K562 (cell line): Measurements from ENCODE around the gene RSAD1. TPM values are rescaled to one million over a fixed set of nuclear protein-coding genes. Genes with fewer than 3 reads are reported as not detected.

Source experiments
- ATAC-seq: fragments of 200-7000 bp; cut with Tn5 transposase; 3 replicates; pipeline ENCODE4 v1.9.1; 2020; ENCODE audit warnings: moderate library complexity
- BruUV-seq: library from RNA; stranded (reverse); fragments of 400-500 nt; replicated peaks from 2 replicates; lab custom pipeline; 2021; lab: Mats Ljungman, UMichigan
- CTCF ChIA-PET: fragments of 300-600 bp; formaldehyde crosslinking; extraction: SDS; loops from one replicate; lab custom pipeline; 2021; ENCODE audit warnings: low intra/inter-chr PET ratio; lab: Yijun Ruan, JAX
- POLR2A ChIA-PET: fragments of 300-600, 350-650 bp; sonication (Branson Sonifier 250); formaldehyde crosslinking; extraction: SDS; loops from one replicate; lab custom pipeline; 2021; ENCODE audit warnings: antibody characterized with exemption, inconsistent platforms; lab: Yijun Ruan, JAX
- DNase-seq, 4 experiments: peaks; one replicate each; pipeline versions ENCODE4 v3.0.0 to v3.0.0-alpha.2; 2011 to 2018; ENCODE audit warnings: low spot score in 3 of 4, mixed read lengths in 3 of 4; ENCODE audit errors: extremely low read depth in 1 of 4
- FAIRE-seq: peaks from 2 replicates; lab custom pipeline; 2011; peaks lifted over from hg19 to GRCh38; lab: Jason Lieb, UNC
- H2AFZ ChIP-seq: 2 replicates; pipeline ENCODE4 v1.6.0; 2011; ENCODE audit warnings: low read depth, low read length, control low read depth, inconsistent platforms
- H3K27ac ChIP-seq: fragments of 200-600 bp; 3 replicates; pipeline ENCODE4 v1.8.0; 2011; ENCODE audit warnings: low read depth, mild to moderate bottlenecking, control low read depth, inconsistent platforms, low read length, moderate library complexity, mixed read lengths; ENCODE audit errors: extremely low read depth
- H3K27me3 ChIP-seq, 2 experiments: fragments of 300-600 bp in 1 of 2; 2 replicates in 1 of 2; 3 replicates in 1 of 2; pipeline versions ENCODE4 v1.6.0 to v1.8.0; 2011; ENCODE audit warnings: inconsistent platforms in 2 of 2, low read length in 2 of 2, mild to moderate bottlenecking in 1 of 2, mixed read lengths in 1 of 2, moderate library complexity in 1 of 2; ENCODE audit not compliant: control insufficient read depth in 2 of 2, insufficient read depth in 2 of 2
- H3K36me3 ChIP-seq: fragments of 300-600 bp; 3 replicates; pipeline ENCODE4 v1.8.0; 2011; ENCODE audit warnings: mild to moderate bottlenecking, low read length, inconsistent platforms; ENCODE audit not compliant: control insufficient read depth, insufficient read depth
- H3K4me1 ChIP-seq, 2 experiments: fragments of 200-600 bp in 1 of 2; replicated peaks in 1 of 2; 2 replicates in 1 of 2; 3 replicates in 1 of 2; pipeline versions ENCODE4 v1.5.1 to v1.8.0; 2011; ENCODE audit warnings: inconsistent platforms in 2 of 2, low read length in 2 of 2, mild to moderate bottlenecking in 1 of 2, mixed read lengths in 1 of 2, moderate library complexity in 1 of 2; ENCODE audit not compliant: control insufficient read depth in 2 of 2, insufficient read depth in 2 of 2
- H3K4me2 ChIP-seq: 2 replicates; pipeline ENCODE4 v1.6.1; 2011; ENCODE audit warnings: low read length, control low read depth, inconsistent platforms, mixed read lengths; ENCODE audit not compliant: insufficient read depth
- H3K4me3 ChIP-seq: fragments of 200-600 bp; sonication (generic), shearing (Covaris generic); 2 replicates; pipeline ENCODE4 v1.5.1; 2016; ENCODE audit warnings: control low read depth, inconsistent platforms
- H3K79me2 ChIP-seq: fragments of 200-600 bp; 3 replicates; pipeline ENCODE4 v1.8.0; 2011; ENCODE audit warnings: low read length, inconsistent platforms; ENCODE audit not compliant: control insufficient read depth, insufficient read depth
- H3K9ac ChIP-seq, 2 experiments: 2 replicates each; pipeline versions ENCODE4 v1.6.0 to v1.6.1; 2011; ENCODE audit warnings: low read depth in 2 of 2, low read length in 2 of 2, control low read depth in 1 of 2, inconsistent platforms in 1 of 2, mild to moderate bottlenecking in 1 of 2, mixed read lengths in 1 of 2; ENCODE audit not compliant: insufficient read depth in 1 of 2
- H3K9me1 ChIP-seq: one replicate; pipeline ENCODE4 v1.6.0; 2011; ENCODE audit warnings: inconsistent platforms, mild to moderate bottlenecking, low read length, moderate library complexity; ENCODE audit not compliant: control insufficient read depth, insufficient read depth
- H3K9me3 ChIP-seq: replicated peaks from 2 replicates; pipeline ENCODE4 v1.5.1; 2011; ENCODE audit warnings: low read depth, low read length, inconsistent platforms; ENCODE audit not compliant: control insufficient read depth, insufficient read depth
- H4K20me1 ChIP-seq: replicated peaks from 2 replicates; pipeline ENCODE4 v1.6.1; 2011; ENCODE audit warnings: low read length, inconsistent platforms, mixed read lengths; ENCODE audit not compliant: control insufficient read depth, insufficient read depth
- CBX1 ChIP-seq: sonication (generic); IDR thresholded peaks from 2 replicates; pipeline ENCODE4 v1.6.1; 2016; ENCODE audit warnings: antibody characterized with exemption, low read depth, mild to moderate bottlenecking
- GTF2E2 ChIP-seq: fragments of 200-800 bp; sonication (Bioruptor generic); IDR thresholded peaks from 2 replicates; pipeline ENCODE4 v1.6.1; 2016; ENCODE audit warnings: missing genetic modification characterization, missing compliant biosample characterization
- IFI16 ChIP-seq: fragments of 250-450 bp; sonication (Bioruptor Pico); IDR thresholded peaks from 2 replicates; pipeline ENCODE4 v2.1.2; 2022; ENCODE audit warnings: mild to moderate bottlenecking, inconsistent platforms
- MAX ChIP-seq: sonication (generic); formaldehyde crosslinking; IDR thresholded peaks from 2 replicates; pipeline ENCODE4 v1.9.0; 2022; ENCODE audit warnings: mild to moderate bottlenecking, missing genetic modification reagents
- NCOA6 ChIP-seq: fragments of 450-650 bp; IDR thresholded peaks from 2 replicates; pipeline ENCODE4 v1.6.1; 2017; ENCODE audit warnings: mild to moderate bottlenecking
- RBM25 ChIP-seq: fragments of 200-400 bp; formaldehyde crosslinking; IDR thresholded peaks from 2 replicates; pipeline ENCODE4 v1.6.1; 2018; ENCODE audit warnings: low read length, low read depth, moderate library complexity; ENCODE audit not compliant: severe bottlenecking
- RFX7 ChIP-seq: fragments of 250-450 bp; sonication (Bioruptor Pico); IDR thresholded peaks from 2 replicates; pipeline ENCODE4 v1.5.1; 2021; ENCODE audit warnings: mild to moderate bottlenecking
- TAL1 ChIP-seq: fragments of 450-650 bp; IDR thresholded peaks from 2 replicates; pipeline ENCODE4 v1.6.1; 2016; ENCODE audit warnings: mild to moderate bottlenecking
- TBP ChIP-seq: optimal IDR thresholded peaks from 2 replicates; pipeline ENCODE3; 2011; ENCODE audit warnings: low read depth, low read length, improper control_type of control experiment
- ZBTB11 ChIP-seq, 3 experiments: fragments of 200-800 bp in 1 of 3; fragments of 250-450 bp in 1 of 3; fragments of 450-650 bp in 1 of 3; sonication (Bioruptor Pico) in 1 of 3; sonication (Bioruptor generic) in 1 of 3; formaldehyde crosslinking in 1 of 3; IDR thresholded peaks; 2 replicates each; pipeline versions ENCODE4 v1.6.1 to v1.8.0; 2016 to 2022; ENCODE audit warnings: mild to moderate bottlenecking in 2 of 3, missing genetic modification characterization in 2 of 3, missing compliant biosample characterization in 1 of 3, moderate library complexity in 1 of 3
- ZHX1 ChIP-seq: fragments of 150-350 bp; conservative IDR thresholded peaks from 2 replicates; pipeline ENCODE4 v1.6.1; 2014; ENCODE audit warnings: low read length
- ZNF512 ChIP-seq: IDR thresholded peaks from 2 replicates; pipeline ENCODE4 v1.6.1; 2016; ENCODE audit warnings: missing genetic modification characterization, missing compliant biosample characterization
- ZNF780A ChIP-seq: fragments of 250-450 bp; sonication (Bioruptor Pico); IDR thresholded peaks from 2 replicates; pipeline ENCODE4 v1.5.0; 2021; ENCODE audit warnings: mild to moderate bottlenecking
- WGBS: fragments of 100-300 bp; shearing (Covaris generic); methylation state at CpG from one replicate; pipeline ENCODE4 v1.1.6; 2016; ENCODE audit warnings: low coverage, mixed read lengths; ENCODE audit not compliant: insufficient coverage; ENCODE audit errors: missing lambda C conversion rate; 5-methylcytosine and 5-hydroxymethylcytosine counted together
- in situ Hi-C: fragments of 300-500 bp; cut with MboI; formaldehyde crosslinking; loops from 4 replicates; pipeline ENCODE4 v1.15.0; 2018; ENCODE audit warnings: inconsistent platforms, mixed read lengths
- intact Hi-C: fragments of 100-400 bp; cut with micrococcal nuclease; formaldehyde crosslinking; loops from 2 replicates; pipeline ENCODE4 v1.14.2; 2022
- polyA plus RNA-seq, 8 experiments: library from polyadenylated mRNA; depleted of rRNA in 4 of 8; stranded (reverse) in 5 of 8; unstranded in 3 of 8; fragments of >200 nt; fragmentation: Nextera tagmentation in 2 of 8; fragmentation: Illumina TruSeq in 1 of 8; extraction: Ambion mirVana in 2 of 8; extraction: Trizol in 1 of 8; gene quantifications; 2 replicates each; pipeline versions ENCODE4 v1.2.1 to v1.2.3, GENCODE V29; 2011 to 2014; ENCODE audit warnings: inconsistent platforms in 1 of 8, missing spikeins in 1 of 8
- total RNA-seq, 7 experiments: library from RNA; depleted of rRNA in 6 of 7; stranded (reverse); fragments of >200 nt in 6 of 7; fragmentation: Illumina TruSeq in 2 of 7; extraction: Trizol in 2 of 7; gene quantifications; 2 replicates each; pipeline versions ENCODE4 v1.2.1 to v1.2.3, GENCODE V29; 2011 to 2021; ENCODE audit warnings: low replicate concordance in 1 of 7

The RSAD1 gene
- total and polyA plus RNA-seq, 9 of the 15 experiments (the other 6 are each of a cell fraction or from before 2014, with no cell fraction given): 4.5 to 42.5 (median 26.8) TPM

GRCh38 chr17:50482516-50482915, 3.9 kb downstream of the RSAD1 start (continued):
- TF ChIP-seq ZHX1: 0 out of 2 replicates have a peak, but pooled peaks have one; percentile 46
- TF ChIP-seq RFX7 (CRISPR knock-in tag): no peak
- no peak for TF ChIP-seq RBM25
- no peak for TF ChIP-seq ZNF780A (CRISPR knock-in tag)
- no peak for TF ChIP-seq NCOA6
- no peak for TF ChIP-seq TAL1
- TF ChIP-seq GTF2E2: no peak

- ATAC-seq: no peak
- H2AFZ ChIP-seq: no peak overlapping the region
- no peaks in the 10 kb centered on the region for H3K9me1 ChIP-seq
- H3K9me3 ChIP-seq: no peaks in the 10 kb centered on the region
- H3K27me3 ChIP-seq: no peaks in the 10 kb centered on the region
- peak overlapping the region in 1 of 2 experiments; percentile 67; a peak in 2 of 4 replicates for H3K9ac ChIP-seq
- intact Hi-C loops (loop anchor here (2.0 to 5.0 kb wide), 4 partner anchors 64 to 359 kb away; partner anchors contain the start of gene SPATA20), in situ Hi-C loops (no loop called here)
- TF ChIP-seq ZBTB11 (CRISPR knock-in tag; IDR thresholded peaks at IDR 0.05) (no peak), IFI16 (no peak), CBX1 (no peak), MAX (no peak), ZNF512 (0 out of 2 replicates have a peak, but pooled peaks have one; percentile 4), TBP (no peak)
- peaks cover 18% of the 10 kb centered on the region for H3K79me2 ChIP-seq
- no peak for DNase-seq
- H3K4me1 ChIP-seq: peaks cover 5 to 21% of the 10 kb centered on the region in 2 experiments; a peak in 4 of 5 replicates
- no peak overlapping the region for H3K27ac ChIP-seq
- peaks cover 53% of the 10 kb centered on the region for H3K36me3 ChIP-seq
- H3K4me3 ChIP-seq: no peak overlapping the region
- ChIA-PET POLR2A (interaction anchor here (1.1 kb wide), 1 partner anchor 39 kb away, joined by 3 read pairs; no protein-coding TSS in a partner anchor), CTCF (interaction anchor here (0.6 to 1.2 kb wide), 5 partner anchors 64 to 358 kb away, joined by 3 to 7 read pairs (median 5); partner anchors contain the start of gene SPATA20)
- no TSS peak for BruUV-seq
- no peak overlapping the region for H3K4me2 ChIP-seq
- no peaks in the 10 kb centered on the region for H4K20me1 ChIP-seq
- no peak for FAIRE-seq
- 88% methylated on average over 5 of the region's 5 CpGs for WGBS
Measured at GRCh38 chr17:50483266-50483665, 4.6 kb downstream of the RSAD1 start.
